PC-3 (cell line): ENCODE measurements around the gene ITPR3. TPM values are rescaled to one million over a fixed set of nuclear protein-coding genes. Genes with fewer than 3 reads are reported as not detected.

Experiments
- ATAC-seq: fragments of 200-7000 bp; cut with Tn5 transposase; 2 replicates; pipeline ENCODE4 v1.9.1; 2020; ENCODE audit warnings: mild to moderate bottlenecking, moderate library complexity
- BruUV-seq: library from RNA; stranded (reverse); fragments of 400-500 nt; replicated peaks from 2 replicates; lab custom pipeline; 2021; lab: Mats Ljungman, UMichigan
- CTCF ChIA-PET: fragments of 300-600 bp; sonication (Branson Sonifier 250); formaldehyde crosslinking; loops from one replicate; lab custom pipeline; 2022; ENCODE audit warnings: antibody characterized with exemption; lab: Charles Lee
- POLR2A ChIA-PET: fragments of 300-600 bp; sonication (Branson Sonifier 250); formaldehyde crosslinking; loops from one replicate; lab custom pipeline; 2022; ENCODE audit warnings: antibody characterized with exemption; ENCODE audit not compliant: unreplicated experiment; lab: Charles Lee
- DNase-seq: peaks from one replicate; pipeline ENCODE4 v3.0.0-alpha.2; 2015
- H2AFZ ChIP-seq: fragments of 300-600 bp; sonication (generic); 2 replicates; pipeline ENCODE4 v1.6.0; 2016; ENCODE audit warnings: antibody characterized with exemption, low read length
- H3F3A ChIP-seq: fragments of 300-600 bp; sonication (generic); one replicate; pipeline ENCODE4 v1.6.0; 2017; ENCODE audit warnings: antibody characterized with exemption, low read length, control low read depth, mild to moderate bottlenecking; ENCODE audit not compliant: unreplicated experiment
- H3K27ac ChIP-seq: fragments of 300-600 bp; sonication (generic); 2 replicates; pipeline ENCODE4 v1.5.1; 2016; ENCODE audit warnings: mild to moderate bottlenecking, low read length
- H3K27me3 ChIP-seq: fragments of 300-600 bp; sonication (generic); 2 replicates; pipeline ENCODE4 v1.6.1; 2016; ENCODE audit warnings: low read length, mixed read lengths
- H3K36me3 ChIP-seq: fragments of 300-600 bp; sonication (generic); 2 replicates; pipeline ENCODE4 v1.6.1; 2016; ENCODE audit warnings: low read depth, mixed run types, low read length, mixed read lengths
- H3K4me1 ChIP-seq: fragments of 300-600 bp; sonication (generic); 2 replicates; pipeline ENCODE4 v1.5.1; 2016; ENCODE audit warnings: low read length; ENCODE audit not compliant: insufficient read depth
- H3K4me2 ChIP-seq: fragments of 300-600 bp; sonication (generic); 2 replicates; pipeline ENCODE4 v1.6.0; 2016; ENCODE audit warnings: low read length
- H3K4me3 ChIP-seq: fragments of 300-600 bp; sonication (generic); 2 replicates; pipeline ENCODE4 v1.5.1; 2016; ENCODE audit warnings: mild to moderate bottlenecking, low read length, mixed read lengths
- H3K79me2 ChIP-seq: fragments of 300-600 bp; sonication (generic); 2 replicates; pipeline ENCODE4 v1.6.1; 2017; ENCODE audit warnings: low read length, mixed read lengths
- H3K9ac ChIP-seq: fragments of 300-600 bp; sonication (generic); 2 replicates; pipeline ENCODE4 v1.6.0; 2016; ENCODE audit warnings: mild to moderate bottlenecking, low read length
- H3K9me2 ChIP-seq: fragments of 300-600 bp; sonication (generic); replicated peaks from 2 replicates; pipeline ENCODE4 v1.6.1; 2016; ENCODE audit warnings: mixed run types, low read length, mixed read lengths
- H3K9me3 ChIP-seq: fragments of 300-600 bp; sonication (generic); 2 replicates; pipeline ENCODE4 v1.6.1; 2016; ENCODE audit warnings: low read length, mixed read lengths
- H4K20me1 ChIP-seq: fragments of 300-600 bp; sonication (generic); 2 replicates; pipeline ENCODE4 v1.6.1; 2016; ENCODE audit warnings: low read length, mixed read lengths
- CTCF ChIP-seq: fragments of 300-600 bp; sonication (generic); conservative IDR thresholded peaks from 2 replicates; pipeline ENCODE4 v1.5.1; 2017; ENCODE audit warnings: antibody characterized with exemption, low read depth, mild to moderate bottlenecking, low read length
- EZH2 ChIP-seq: fragments of 300-600 bp; sonication (generic); IDR thresholded peaks from one replicate; pipeline ENCODE4 v1.6.1; 2017; ENCODE audit warnings: antibody characterized with exemption, mild to moderate bottlenecking, low read length; ENCODE audit not compliant: unreplicated experiment
- EZH2phosphoT487 ChIP-seq: fragments of 300-600 bp; sonication (generic); IDR thresholded peaks from 2 replicates; pipeline ENCODE4 v1.6.1; 2018; ENCODE audit warnings: mild to moderate bottlenecking, antibody characterized with exemption, low read length, borderline replicate concordance
- intact Hi-C: fragments of 100-400 bp; cut with micrococcal nuclease; formaldehyde crosslinking; loops from 2 replicates; pipeline ENCODE4 v1.9.0; 2023
- total RNA-seq: library from RNA; depleted of rRNA; stranded (reverse); fragments of >200 nt; gene quantifications from 2 replicates; pipeline ENCODE4 v1.2.3, GENCODE V29; 2014

Gene ITPR3
- total RNA-seq, 1 experiment from 2014 or later = 41.8 TPM

DNA sequence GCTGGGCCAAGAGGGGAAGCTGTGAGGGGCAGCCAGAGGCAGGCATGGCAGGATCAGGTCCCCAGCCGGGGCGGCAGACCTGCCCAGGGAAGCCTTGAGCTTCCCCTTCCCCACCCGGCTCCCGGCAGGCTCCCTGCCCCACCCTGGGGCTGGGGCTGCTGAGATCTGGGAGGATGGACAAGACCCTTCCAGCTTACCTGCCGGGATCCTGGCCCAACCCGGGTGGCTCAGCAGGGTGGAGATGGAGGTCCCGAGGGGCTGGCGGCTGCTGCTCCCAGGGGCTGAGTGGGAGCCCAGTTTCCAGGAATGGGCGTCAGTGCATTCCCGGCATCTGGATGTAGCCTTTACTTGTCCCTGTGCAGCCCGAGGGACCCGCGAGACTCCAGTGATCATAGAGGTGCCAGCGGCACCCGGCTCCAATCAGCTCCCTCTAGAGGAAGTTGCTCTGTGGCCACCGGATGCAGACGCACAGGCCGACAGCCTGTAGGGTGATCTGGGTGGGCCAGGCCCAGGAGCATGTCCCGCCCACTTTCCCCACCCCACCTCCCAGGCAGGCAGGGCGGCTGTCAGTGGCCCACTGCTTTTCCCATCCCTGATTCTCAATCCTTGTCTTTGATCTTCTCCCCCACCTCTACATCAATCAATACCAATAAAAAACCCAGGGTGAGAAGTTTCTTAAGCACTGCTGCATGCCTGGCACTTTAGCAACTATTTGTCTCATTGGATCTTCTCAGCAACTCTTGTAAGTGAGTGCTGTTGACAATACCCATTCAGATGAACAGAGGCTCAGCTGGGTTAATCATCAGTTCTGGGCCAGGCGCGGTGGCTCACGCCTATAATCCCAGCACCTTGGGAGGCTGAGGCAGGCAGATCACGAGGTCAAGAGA lies 41.1 kb upstream of the ITPR3 start, which contains the start of gene BAK1:
TSS of gene BAK1 (minus strand) at position 449 of the 887 bp plus-strand sequence. CDS start 2,672 bp downstream, outside the sequence.
- H3F3A ChIP-seq = no peaks in the 10 kb centered on the region
- BruUV-seq = TSS peak; percentile 59
- intact Hi-C loops = loop anchor here (10.0 kb wide), 1 partner anchor 85 kb away; no protein-coding TSS in a partner anchor

GRCh38 chr6:33581186-33581585 lies 39.9 kb upstream of the ITPR3 start:
- no peak for DNase-seq
- Histone ChIP-seq H3K36me3 (peaks cover 4% of the 10 kb centered on the region; the same call in 1 of the 2 replicates), H3K9me3 (no peaks in the 10 kb centered on the region), H3K9me2 (no peaks in the 10 kb centered on the region), H3K4me3 (no peak overlapping the region), H3K27me3 (no peaks in the 10 kb centered on the region), H3K79me2 (peaks cover 32% of the 10 kb centered on the region), H3K4me2 (no peak overlapping the region), H3K4me1 (peaks cover 28% of the 10 kb centered on the region), H2AFZ (no peak overlapping the region), H3K9ac (no peak overlapping the region), H3K27ac (no peak overlapping the region), H4K20me1 (no peaks in the 10 kb centered on the region), H3F3A (no peaks in the 10 kb centered on the region)
- BruUV-seq = no TSS peak
- CTCF ChIA-PET = interaction anchor here (0.6 kb wide), 1 partner anchor 26 kb away, joined by 5 read pairs; no protein-coding TSS in a partner anchor
- POLR2A ChIA-PET = interaction anchor here (0.5 to 0.7 kb wide), 2 partner anchors 33 to 115 kb away, joined by 5 to 26 read pairs; no protein-coding TSS in a partner anchor
- ATAC-seq = no peak
- no peak for TF ChIP-seq CTCF
- no peak for TF ChIP-seq EZH2phosphoT487
- no peak for TF ChIP-seq EZH2
- intact Hi-C loops = loop anchor here (10.0 kb wide), 1 partner anchor 86 kb away; no protein-coding TSS in a partner anchor

More for the DNA sequence above, 41.1 kb upstream of the ITPR3 start, which contains the start of gene BAK1:
- peak within 1 kb of the TSS; percentile 99 for H3K4me2 ChIP-seq
- peaks cover 12% of the 10 kb centered on the region; the same call in 1 of the 2 replicates for H3K36me3 ChIP-seq
- ChIA-PET CTCF (interaction anchor here (0.6 to 1.6 kb wide), 6 partner anchors 10 to 139 kb away, joined by 3 to 5 read pairs (median 4); partner anchors contain the start of gene ZBTB9), POLR2A (interaction anchor here (0.5 to 0.6 kb wide), 2 partner anchors 162 to 1931 kb away, joined by 3 to 4 read pairs; no protein-coding TSS in a partner anchor)
- H3K9ac ChIP-seq = peak within 1 kb of the TSS; percentile 94
- H3K4me1 ChIP-seq = peaks cover 24% of the 10 kb centered on the region
- H2AFZ ChIP-seq = peak within 1 kb of the TSS; percentile 59
- peak within 1 kb of the TSS; percentile 100 for H3K4me3 ChIP-seq
- DNase-seq = peak; percentile 92
- no peaks in the 10 kb centered on the region for H3K9me2 ChIP-seq
- H3K9me3 ChIP-seq = no peaks in the 10 kb centered on the region
- no peaks in the 10 kb centered on the region for H3K27me3 ChIP-seq
- H3K27ac ChIP-seq = peak within 1 kb of the TSS; percentile 39; the same call in 1 of the 2 replicates
- peak; percentile 93 for ATAC-seq
- peaks cover 32% of the 10 kb centered on the region for H3K79me2 ChIP-seq
- no peaks in the 10 kb centered on the region for H4K20me1 ChIP-seq
- peak; percentile 54 for TF ChIP-seq CTCF
- no peak for TF ChIP-seq EZH2
